BJ (cell line): ENCODE results near the gene TTC7B. TPM values are rescaled to one million over a fixed set of nuclear protein-coding genes. Genes with fewer than 3 reads are reported as not detected.

Experiments used
- CTCF ChIA-PET: fragments of 350-600 bp; formaldehyde crosslinking; extraction: SDS; loops from one replicate; lab custom pipeline; 2021; ENCODE audit warnings: antibody characterized with exemption, inconsistent platforms; lab: Yijun Ruan, JAX
- POLR2A ChIA-PET: fragments of 300-600 bp; sonication (Branson Sonifier 250); formaldehyde crosslinking; extraction: SDS; loops from one replicate; lab custom pipeline; 2021; ENCODE audit warnings: antibody characterized with exemption; lab: Charles Lee
- DNase-seq: peaks from one replicate; pipeline ENCODE4 v3.0.0-alpha.2; 2011; ENCODE audit warnings: low read depth
- H3K27me3 ChIP-seq: 2 replicates; pipeline ENCODE4 v1.6.0; 2011; ENCODE audit warnings: low read length; ENCODE audit not compliant: control insufficient read depth, insufficient read depth
- H3K36me3 ChIP-seq: 2 replicates; pipeline ENCODE4 v1.5.1; 2011; ENCODE audit warnings: low read length; ENCODE audit not compliant: control insufficient read depth, insufficient read depth
- H3K4me3 ChIP-seq: 2 replicates; pipeline ENCODE4 v1.5.1; 2011; ENCODE audit warnings: low read depth, mild to moderate bottlenecking, control low read depth, low read length
- CTCF ChIP-seq: IDR thresholded peaks from 2 replicates; pipeline ENCODE4 v1.5.1; 2011; ENCODE audit warnings: low read depth, mild to moderate bottlenecking, control low read depth, inconsistent platforms, low read length, moderate library complexity; ENCODE audit not compliant: insufficient read depth
- polyA plus RNA-seq: library from polyadenylated mRNA; depleted of rRNA; stranded (reverse); fragments of >200 nt; gene quantifications from 2 replicates; pipeline ENCODE4 v1.2.3, GENCODE V29; 2011

Gene TTC7B
- polyA plus RNA-seq, 1 experiment = 46.9 TPM

GRCh38 chr14:90509403-90509802 lies 306.8 kb downstream of the TTC7B start:
- no peak for TF ChIP-seq CTCF
- no peak for DNase-seq
- POLR2A ChIA-PET = no interaction called here
- no peaks in the 10 kb centered on the region for H3K36me3 ChIP-seq
- CTCF ChIA-PET = interaction anchor here (0.6 kb wide), 1 partner anchor 129 kb away, joined by 4 read pairs; no protein-coding TSS in a partner anchor
- no peaks in the 10 kb centered on the region for H3K27me3 ChIP-seq
- no peak overlapping the region for H3K4me3 ChIP-seq

- no peak overlapping the region for H3K4me3 ChIP-seq
- no peak for TF ChIP-seq CTCF
- no peaks in the 10 kb centered on the region for H3K27me3 ChIP-seq
- DNase-seq = no peak
- no peaks in the 10 kb centered on the region for H3K36me3 ChIP-seq
- CTCF ChIA-PET = interaction anchor here (0.6 kb wide), 1 partner anchor 130 kb away, joined by 4 read pairs; no protein-coding TSS in a partner anchor
- POLR2A ChIA-PET = no interaction called here
These were observed 307.5 kb downstream of the TTC7B start for GRCh38 chr14:90508536-90509254.

- CTCF ChIA-PET = no interaction called here
- H3K36me3 ChIP-seq = no peaks in the 10 kb centered on the region
These were observed 308.2 kb downstream of the TTC7B start for GRCh38 chr14:90508036-90508435.

GRCh38 chr14:90507428-90507827 lies 308.8 kb downstream of the TTC7B start:
- POLR2A ChIA-PET = no interaction called here
- no peaks in the 10 kb centered on the region for H3K27me3 ChIP-seq
- no peak for DNase-seq
- H3K4me3 ChIP-seq = no peak overlapping the region
- no peak for TF ChIP-seq CTCF
- CTCF ChIA-PET = no interaction called here
- no peaks in the 10 kb centered on the region for H3K36me3 ChIP-seq

More at GRCh38 chr14:90508036-90508435, 308.2 kb downstream of the TTC7B start:
- no peak for TF ChIP-seq CTCF
- POLR2A ChIA-PET = no interaction called here
- H3K4me3 ChIP-seq = no peak overlapping the region
- no peaks in the 10 kb centered on the region for H3K27me3 ChIP-seq
- DNase-seq = no peak

- H3K36me3 ChIP-seq = no peaks in the 10 kb centered on the region
- no peaks in the 10 kb centered on the region for H3K27me3 ChIP-seq
- CTCF ChIA-PET = no interaction called here
- no peak overlapping the region for H3K4me3 ChIP-seq
- POLR2A ChIA-PET = no interaction called here
- TF ChIP-seq CTCF = no peak
- DNase-seq = no peak
These were observed 309.5 kb downstream of the TTC7B start for GRCh38 chr14:90506748-90507147.
